GM12878 (cell line): Measurements from ENCODE around the gene OXER1. TPM values are rescaled to one million over a fixed set of nuclear protein-coding genes. Genes with fewer than 3 reads are reported as not detected.

Experiments
- ATF7 ChIP-seq: fragments of 450-650 bp; IDR thresholded peaks from 2 replicates; pipeline ENCODE4 v1.6.1; 2016; ENCODE audit warnings: low read depth, mild to moderate bottlenecking
- BCL11A ChIP-seq: IDR thresholded peaks from 2 replicates; pipeline ENCODE4 v1.6.1; 2011; ENCODE audit warnings: low read depth, low read length
- BMI1 ChIP-seq: fragments of 450-650 bp; IDR thresholded peaks from 2 replicates; pipeline ENCODE4 v1.6.1; 2016; ENCODE audit warnings: mild to moderate bottlenecking, moderate library complexity, borderline replicate concordance
- CHD2 ChIP-seq: IDR thresholded peaks from 2 replicates; pipeline ENCODE4 v1.6.1; 2011; ENCODE audit warnings: low read depth, low read length, improper control_type of control experiment, borderline replicate concordance
- CREM ChIP-seq: IDR thresholded peaks from 2 replicates; pipeline ENCODE4 v1.6.1; 2014; ENCODE audit warnings: antibody characterized with exemption, low read depth
- EED ChIP-seq: sonication (generic); IDR thresholded peaks from 2 replicates; pipeline ENCODE4 v1.6.1; 2016; ENCODE audit warnings: antibody characterized with exemption, low read depth
- HDAC6 ChIP-seq: fragments of 200-600 bp; sonication (generic); IDR thresholded peaks from one replicate; pipeline ENCODE4 v1.8.0; 2017; ENCODE audit warnings: antibody characterized with exemption; ENCODE audit not compliant: unreplicated experiment
- HSF1 ChIP-seq: fragments of 150-350 bp; IDR thresholded peaks from 2 replicates; pipeline ENCODE4 v1.6.1; 2014; ENCODE audit warnings: mild to moderate bottlenecking, low read depth, low read length
- IKZF1 ChIP-seq: fragments of 450-650 bp; conservative IDR thresholded peaks from 2 replicates; pipeline ENCODE4 v1.6.1; 2017; ENCODE audit warnings: antibody characterized with exemption, mild to moderate bottlenecking
- IKZF2 ChIP-seq, 2 experiments: fragments of 450-650 bp; IDR thresholded peaks; 2 replicates each; pipeline ENCODE4 v1.6.1; 2017; ENCODE audit warnings: mild to moderate bottlenecking in 2 of 2, moderate library complexity in 2 of 2
- IRF4 ChIP-seq: IDR thresholded peaks from 2 replicates; pipeline ENCODE4 v1.6.1; 2011; ENCODE audit warnings: low read depth, low read length
- JUNB ChIP-seq: IDR thresholded peaks from 2 replicates; pipeline ENCODE4 v1.6.1; 2016; ENCODE audit warnings: antibody characterized with exemption, mild to moderate bottlenecking
- MYC ChIP-seq: IDR thresholded peaks from 2 replicates; pipeline ENCODE4 v1.6.1; 2011; ENCODE audit warnings: mild to moderate bottlenecking, low read length, moderate library complexity, inconsistent platforms; ENCODE audit not compliant: insufficient read depth, insufficient replicate concordance, insufficient read length, severe bottlenecking
- NFIC ChIP-seq: IDR thresholded peaks from 2 replicates; pipeline ENCODE4 v1.6.1; 2012; ENCODE audit warnings: low read depth, mild to moderate bottlenecking, inconsistent platforms, low read length, moderate library complexity
- NR2C1 ChIP-seq: fragments of 450-650 bp; IDR thresholded peaks from 2 replicates; pipeline ENCODE4 v1.6.1; 2017; ENCODE audit warnings: antibody characterized with exemption, mild to moderate bottlenecking, moderate library complexity
- POU2F2 ChIP-seq: IDR thresholded peaks from 3 replicates; pipeline ENCODE4 v1.6.1; 2011; ENCODE audit warnings: low read depth, mild to moderate bottlenecking, low read length, borderline replicate concordance
- RELA ChIP-seq: fragments of 450-650 bp; IDR thresholded peaks from 2 replicates; pipeline ENCODE4 v1.8.0; 2014; ENCODE audit warnings: borderline replicate concordance; ENCODE audit not compliant: partially characterized antibody
- SKIL ChIP-seq: fragments of 450-650 bp; IDR thresholded peaks from 2 replicates; pipeline ENCODE4 v1.6.1; 2017; ENCODE audit warnings: mild to moderate bottlenecking, low read depth, inconsistent platforms; ENCODE audit not compliant: poor library complexity, severe bottlenecking
- TBL1XR1 ChIP-seq: IDR thresholded peaks from 2 replicates; pipeline ENCODE4 v1.6.1; 2012; ENCODE audit warnings: low read depth, low read length, improper control_type of control experiment
- TCF12 ChIP-seq: IDR thresholded peaks from 2 replicates; pipeline ENCODE4 v1.6.1; 2011; ENCODE audit warnings: low read depth, mild to moderate bottlenecking, low read length
- ZNF217 ChIP-seq: fragments of 450-650 bp; IDR thresholded peaks from 2 replicates; pipeline ENCODE4 v1.6.1; 2017; ENCODE audit warnings: antibody characterized with exemption, mild to moderate bottlenecking
- ZNF687 ChIP-seq: fragments of 450-650 bp; IDR thresholded peaks from 2 replicates; pipeline ENCODE4 v1.6.1; 2017; ENCODE audit warnings: mild to moderate bottlenecking, moderate library complexity
- polyA plus RNA-seq, 11 experiments: library from polyadenylated mRNA; depleted of rRNA in 4 of 11; unstranded in 6 of 11; stranded (reverse) in 5 of 11; fragments of >200 nt; fragmentation: Nextera tagmentation in 4 of 11; fragmentation: Illumina TruSeq in 1 of 11; extraction: Ambion mirVana in 4 of 11; extraction: Trizol in 1 of 11; gene quantifications; 1 replicate in 1 of 11; 2 replicates in 10 of 11; pipeline versions ENCODE4 v1.2.1 to v1.2.3, GENCODE V29; 2011 to 2016; ENCODE audit warnings: inconsistent platforms in 2 of 11, missing spikeins in 2 of 11, low read depth in 1 of 11
- total RNA-seq, 4 experiments: library from RNA; depleted of rRNA in 3 of 4; stranded (reverse); fragments of >200 nt in 3 of 4; fragmentation: Illumina TruSeq in 1 of 4; extraction: Trizol in 1 of 4; gene quantifications; 2 replicates each; pipeline versions ENCODE4 v1.2.1 to v1.2.3, GENCODE V29; 2013 to 2021
- TF ChIP-seq, protein P1 (sequence below): fragments of 450-650 bp; IDR thresholded peaks from 2 replicates; pipeline ENCODE4 v1.6.1; 2017; ENCODE audit warnings: low read depth, mild to moderate bottlenecking, moderate library complexity

OXER1 gene
- total and polyA plus RNA-seq, 10 of the 15 experiments (the other 5 are each of a cell fraction or from before 2014, with no cell fraction given) = 0.11 to 8.6 (median 3.3) TPM

- TF ChIP-seq POU2F2 (peak; percentile 76; the same call in 1 of the 3 replicates), RELA (no peak), EED (peak; percentile 92), TBL1XR1 (peak; percentile 80), ATF7 (peak; percentile 50; the same call in 1 of the 2 replicates), CHD2 (peak; percentile 51; the same call in 1 of the 2 replicates), HDAC6 (no peak), ZNF217 (no peak), MYC (no peak), BMI1 (peak; percentile 76; the same call in 1 of the 2 replicates), NR2C1 (no peak), TCF12 (peak; percentile 89; the same call in 1 of the 2 replicates), JUNB (peak; percentile 35; the same call in 1 of the 2 replicates), IKZF1 (peak; percentile 92), ZNF687 (no peak), SKIL (peak; percentile 89), IKZF2 (IDR thresholded peaks at IDR 0.05) (peak; percentile 99), BCL11A (peak; percentile 87), CREM (peak; percentile 57; the same call in 1 of the 2 replicates), IRF4 (no peak), NFIC (peak; percentile 85), HSF1 (no peak)
- TF ChIP-seq, protein P1, sequence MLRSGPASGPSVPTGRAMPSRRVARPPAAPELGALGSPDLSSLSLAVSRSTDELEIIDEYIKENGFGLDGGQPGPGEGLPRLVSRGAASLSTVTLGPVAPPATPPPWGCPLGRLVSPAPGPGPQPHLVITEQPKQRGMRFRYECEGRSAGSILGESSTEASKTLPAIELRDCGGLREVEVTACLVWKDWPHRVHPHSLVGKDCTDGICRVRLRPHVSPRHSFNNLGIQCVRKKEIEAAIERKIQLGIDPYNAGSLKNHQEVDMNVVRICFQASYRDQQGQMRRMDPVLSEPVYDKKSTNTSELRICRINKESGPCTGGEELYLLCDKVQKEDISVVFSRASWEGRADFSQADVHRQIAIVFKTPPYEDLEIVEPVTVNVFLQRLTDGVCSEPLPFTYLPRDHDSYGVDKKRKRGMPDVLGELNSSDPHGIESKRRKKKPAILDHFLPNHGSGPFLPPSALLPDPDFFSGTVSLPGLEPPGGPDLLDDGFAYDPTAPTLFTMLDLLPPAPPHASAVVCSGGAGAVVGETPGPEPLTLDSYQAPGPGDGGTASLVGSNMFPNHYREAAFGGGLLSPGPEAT = peak; percentile 91
Observed at GRCh38 chr2:42752314-42752713, 11.6 kb downstream of the OXER1 start (continued).
